Anterior cingulate cortex (tissue), 58 donors: Measurements from ENCODE around the gene DNAJB12.
"Not testable (repeated sequence)": the region's sequence is repeated elsewhere in the genome, so short reads cannot be mapped to it uniquely, and the experiment has no call there.

Source experiments
- DNase-seq, 58 donors: peaks; one replicate each; lab custom pipeline; 2025; lab: John Stamatoyannopoulos, UW

DNAJB12 gene

DNA sequence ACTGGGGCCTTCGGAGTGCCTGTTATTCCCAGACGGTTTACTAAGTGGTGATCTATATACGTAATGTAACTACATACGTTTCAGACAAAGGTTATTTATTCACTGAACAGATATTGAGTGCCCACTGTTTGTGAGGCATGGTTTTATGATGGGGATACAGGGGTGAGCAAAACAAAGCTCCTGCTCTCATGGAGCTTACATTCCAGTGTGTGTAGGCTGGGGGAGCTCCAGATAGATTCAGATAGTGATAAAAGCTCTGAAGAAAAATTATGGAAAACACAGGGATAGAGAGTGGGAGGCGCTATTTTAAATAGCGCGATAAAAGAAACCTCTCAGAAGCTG lies 466 bp upstream of the DNAJB12 start:
- no peak for DNase-seq

DNA sequence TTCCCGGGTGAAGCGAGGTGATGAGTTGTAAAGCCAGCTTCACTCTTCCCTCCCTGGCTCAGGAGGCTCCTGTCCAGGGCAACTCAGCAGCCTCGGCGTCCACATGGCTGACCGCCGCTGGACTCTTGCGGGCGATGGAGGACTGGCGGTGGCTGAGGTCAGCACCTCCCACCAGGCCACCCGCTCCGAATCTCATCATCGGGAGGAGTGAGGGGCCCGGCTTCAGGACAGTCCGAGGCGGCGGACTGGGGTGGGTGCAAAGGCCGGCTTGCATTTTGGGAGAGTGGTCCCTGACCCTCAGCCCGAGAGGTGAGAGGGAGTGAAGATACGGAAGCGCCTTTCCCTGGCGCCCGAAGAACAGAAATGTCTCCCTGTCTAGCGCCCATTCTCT lies 759 bp downstream of the DNAJB12 start:
- DNase-seq, result peak in 11 of 58 donors; percentile 38 to 75 (median 58)

DNA sequence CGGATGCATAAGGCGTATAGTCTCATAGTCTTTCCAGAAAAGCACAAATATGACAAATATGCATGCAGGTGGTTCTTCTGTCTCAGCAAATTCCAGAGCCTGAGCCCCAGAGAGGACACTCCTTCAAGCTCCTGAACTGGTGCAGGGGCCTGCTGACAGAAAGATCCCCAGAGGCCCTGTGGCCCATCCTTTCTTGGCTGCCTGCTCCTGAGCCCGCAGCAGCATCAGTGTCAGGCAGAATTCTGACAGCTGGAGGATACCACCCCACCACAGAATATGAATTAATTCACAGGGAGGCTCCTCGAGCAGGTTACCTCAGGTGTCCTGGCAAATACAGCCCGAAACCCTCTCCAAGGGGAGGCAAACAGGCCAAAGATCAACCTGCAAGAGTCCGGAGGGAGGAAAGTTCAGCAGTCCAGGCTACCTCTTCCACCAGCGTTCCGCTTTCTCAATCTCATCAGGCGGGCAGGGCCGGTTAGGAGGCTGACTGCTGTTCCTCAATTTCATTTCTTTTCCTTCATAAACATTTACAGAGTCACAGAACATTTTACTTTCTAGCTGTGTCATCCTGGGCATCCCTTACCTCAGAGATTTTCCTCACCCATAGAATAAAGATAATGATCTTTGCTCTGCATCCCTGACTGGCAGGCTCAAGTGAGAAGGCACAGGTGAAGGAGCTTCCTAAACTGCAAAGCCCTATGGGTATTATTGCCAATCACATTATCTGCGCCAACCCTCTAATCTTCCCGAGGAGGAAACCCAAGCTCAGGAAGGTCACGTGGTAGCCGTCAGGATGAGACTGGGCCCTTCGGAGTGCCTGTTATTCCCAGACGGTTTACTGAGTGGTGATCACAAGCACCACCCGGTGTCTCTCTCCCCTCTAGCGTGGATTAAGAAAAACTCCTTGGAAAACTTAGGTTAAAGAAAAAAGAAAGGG lies 1.4 kb downstream of the DNAJB12 start:
- DNase-seq, result peak in 10 of 58 donors; percentile 16 to 58 (median 38)

DNA sequence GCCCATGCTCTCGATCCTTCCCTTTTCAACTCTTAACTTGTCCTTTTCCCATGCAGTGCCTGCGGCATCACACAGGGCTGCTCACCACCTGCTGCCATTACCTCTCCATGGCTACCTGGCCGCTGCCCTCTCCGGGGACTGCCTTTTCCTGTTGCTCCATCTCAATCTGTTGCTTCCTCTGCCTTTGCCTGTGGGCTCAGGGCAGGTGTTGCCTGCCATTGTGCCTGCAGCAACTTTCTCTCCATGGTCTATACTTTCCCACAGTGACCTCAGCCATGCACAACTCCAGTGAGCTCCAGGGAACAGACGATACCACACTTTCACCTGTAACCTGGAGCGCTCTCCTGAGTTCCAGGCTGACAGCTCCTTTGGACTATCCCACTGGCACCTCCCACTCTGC lies 3.2 kb downstream of the DNAJB12 start:
- DNase-seq, result no peak

DNA sequence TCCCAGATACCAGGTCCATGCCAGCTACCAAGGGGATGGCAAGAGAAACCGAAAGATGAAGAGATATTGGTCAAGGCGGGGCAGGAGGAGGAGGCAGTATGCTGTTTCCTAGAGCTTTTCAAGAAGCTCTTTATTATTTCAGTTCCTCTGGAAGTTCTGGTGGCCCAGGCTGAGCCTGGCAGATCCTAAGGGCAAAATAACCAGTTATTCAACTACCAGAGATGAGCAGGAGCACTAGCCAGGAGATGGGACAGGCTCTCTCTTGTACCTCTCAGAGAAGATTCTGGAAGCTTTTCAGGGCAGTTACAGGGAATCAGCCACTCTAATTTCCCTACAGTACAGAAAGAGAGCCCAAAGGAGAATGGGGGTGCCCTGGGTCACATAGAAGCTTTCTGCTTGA lies 5.3 kb downstream of the DNAJB12 start:
- DNase-seq, result no peak

DNA sequence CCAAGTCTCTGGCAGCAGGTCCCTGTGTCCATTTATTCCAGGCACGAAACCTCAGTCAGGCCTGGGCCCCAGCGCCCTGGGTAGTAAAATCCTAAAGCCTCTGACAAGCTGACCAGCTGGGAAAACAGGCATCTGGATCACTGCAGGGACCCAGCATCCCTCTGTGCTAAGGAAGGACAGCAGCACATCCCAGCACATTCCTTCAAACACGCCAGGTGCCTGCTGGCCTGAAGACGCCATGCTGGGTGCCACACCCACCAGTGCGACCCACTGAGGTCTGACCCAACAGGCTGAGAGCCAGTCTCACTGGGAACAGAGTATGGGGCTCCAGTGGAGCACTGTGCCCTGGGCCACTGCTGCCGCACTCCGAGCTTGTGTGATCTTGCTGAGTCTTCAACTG lies 6.4 kb downstream of the DNAJB12 start:
- DNase-seq, result no peak

DNA sequence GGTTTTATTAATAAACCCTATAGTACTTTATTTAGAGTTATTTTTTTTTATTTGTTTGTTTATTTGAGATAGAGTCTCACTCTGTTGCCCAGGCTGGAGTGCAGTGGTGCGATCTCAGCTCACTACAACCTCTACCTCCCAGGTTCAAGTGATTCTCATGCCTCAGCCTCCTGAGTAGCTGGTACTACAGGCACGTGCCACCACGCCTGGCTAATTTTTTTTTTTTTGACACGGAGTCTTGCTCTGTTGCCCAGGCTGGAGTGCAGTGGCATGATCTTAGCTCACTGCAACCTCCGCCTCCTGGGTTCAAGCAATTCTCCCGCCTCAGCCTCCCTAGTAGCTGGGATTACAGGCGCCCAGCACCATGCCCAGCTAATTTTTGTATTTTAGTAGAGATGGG lies 8.6 kb downstream of the DNAJB12 start:
- DNase-seq, result not testable (repeated sequence)

DNA sequence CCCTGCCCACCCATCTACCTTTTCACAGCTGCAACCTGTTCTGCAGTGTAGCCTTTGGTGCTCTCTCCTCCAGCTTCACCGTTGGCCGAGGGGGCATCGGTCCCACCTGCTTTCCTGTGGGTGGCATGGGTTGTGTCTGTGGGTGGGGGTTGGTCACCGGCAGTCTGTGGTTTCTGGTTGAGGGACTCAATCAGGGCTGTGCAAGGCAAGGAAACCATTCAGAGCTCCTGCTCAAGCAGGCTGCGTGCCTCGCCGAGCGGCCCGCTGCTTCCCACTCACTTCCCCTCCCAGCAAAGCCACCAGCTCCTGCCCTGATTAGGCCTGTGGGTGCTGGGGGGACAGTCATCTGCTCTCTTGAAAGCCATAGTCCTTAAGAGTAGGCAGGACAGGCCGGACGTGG lies 9.8 kb downstream of the DNAJB12 start:
- DNase-seq, result no peak

DNA sequence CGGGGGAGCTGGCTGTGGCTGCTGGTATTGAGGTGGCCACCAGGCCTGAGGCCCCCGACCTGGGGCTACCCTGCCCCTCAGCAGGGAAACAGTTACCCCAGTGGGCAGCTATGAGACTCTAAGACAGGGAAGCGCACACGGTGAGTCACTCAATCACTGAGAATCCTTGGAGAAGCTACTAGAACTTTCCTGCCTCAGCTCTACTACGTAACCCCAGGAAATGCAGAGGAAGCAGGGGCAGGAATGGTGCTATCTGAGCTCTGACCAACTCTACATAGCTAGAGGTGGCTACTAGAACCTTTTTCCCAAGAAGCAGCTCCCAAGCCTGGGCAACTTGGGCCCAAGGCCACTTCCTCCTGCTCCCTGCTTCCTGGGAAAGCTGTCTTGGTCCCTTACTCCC lies 11.8 kb downstream of the DNAJB12 start:
- no peak for DNase-seq

DNA sequence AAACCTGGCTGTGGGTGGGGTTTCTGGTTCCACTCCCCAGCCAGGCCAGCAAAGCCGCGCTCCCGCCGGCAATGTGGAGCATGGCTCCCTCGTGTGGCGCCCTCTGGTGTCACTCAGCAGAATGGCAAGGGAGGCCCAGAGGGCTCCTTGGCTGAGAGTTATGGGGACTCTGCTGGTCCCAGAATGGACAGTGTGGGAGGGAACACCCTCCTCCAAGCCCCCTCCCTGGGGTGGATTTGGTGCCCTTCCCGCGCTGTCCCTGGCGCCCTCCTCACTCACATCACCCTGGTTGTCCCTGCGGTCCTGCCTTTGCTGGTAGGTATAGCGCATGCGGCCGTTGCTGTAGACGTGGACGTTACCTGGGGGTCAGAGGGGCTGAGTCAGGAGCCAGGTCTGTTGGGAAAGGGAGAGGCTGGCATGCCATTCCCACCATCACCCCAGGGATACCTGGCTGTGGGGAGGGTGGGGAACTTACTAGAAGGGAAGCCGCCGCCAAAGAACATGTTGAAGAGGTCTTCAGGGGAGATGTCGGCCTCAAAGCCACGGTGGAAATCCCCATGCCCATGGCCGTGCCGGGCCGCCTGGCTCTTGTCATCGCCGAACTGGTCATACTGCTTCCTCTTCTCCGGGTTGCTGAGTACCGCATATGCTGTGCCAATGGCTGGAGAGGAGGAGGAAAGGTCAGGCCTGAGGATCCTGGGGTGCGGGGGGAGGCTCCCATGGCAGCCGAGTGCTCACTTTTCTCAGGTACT lies 14.0 kb downstream of the DNAJB12 start:
- peak in 37 of 58 donors; percentile 13 to 77 (median 40) for DNase-seq

DNA sequence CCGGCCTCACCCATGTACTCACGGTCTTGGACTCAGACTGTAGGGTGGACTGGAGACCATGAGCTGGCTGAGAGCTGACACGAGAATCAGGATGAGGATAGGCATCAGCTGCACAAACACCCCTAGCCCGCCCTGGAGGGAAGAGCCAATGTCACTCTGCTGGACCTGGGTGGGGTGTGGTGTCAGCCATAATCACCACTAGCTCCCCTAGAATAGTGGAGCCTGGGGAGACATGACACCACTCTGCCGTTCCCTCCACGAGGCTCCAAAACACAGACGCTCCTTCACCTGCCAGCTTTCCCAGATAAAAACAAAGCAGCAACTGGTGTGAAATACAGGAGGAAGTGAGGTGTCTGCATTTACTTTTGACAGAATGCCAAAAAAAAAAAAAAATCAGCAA lies 16.5 kb downstream of the DNAJB12 start:
- no peak for DNase-seq

DNA sequence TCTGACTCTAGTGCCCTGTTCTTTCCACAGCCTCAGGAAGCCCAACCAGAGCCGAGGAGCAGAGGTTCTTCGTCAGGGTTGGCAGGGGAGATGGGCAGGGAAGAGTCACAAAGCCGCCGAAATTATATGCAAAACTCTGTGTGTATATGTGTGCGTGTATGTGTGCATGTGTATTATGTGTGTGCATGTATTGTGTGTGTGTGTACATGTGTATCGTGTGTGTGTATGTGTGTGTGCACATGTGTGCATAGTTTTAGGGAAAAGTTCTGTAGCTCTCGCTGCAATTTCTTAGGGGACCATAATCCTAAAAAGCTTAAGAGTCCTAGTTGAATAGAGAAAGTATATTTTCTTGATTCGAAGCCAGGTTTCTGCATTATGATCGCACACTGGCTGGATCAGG lies 17.0 kb downstream of the DNAJB12 start:
- DNase-seq, result no peak

DNA sequence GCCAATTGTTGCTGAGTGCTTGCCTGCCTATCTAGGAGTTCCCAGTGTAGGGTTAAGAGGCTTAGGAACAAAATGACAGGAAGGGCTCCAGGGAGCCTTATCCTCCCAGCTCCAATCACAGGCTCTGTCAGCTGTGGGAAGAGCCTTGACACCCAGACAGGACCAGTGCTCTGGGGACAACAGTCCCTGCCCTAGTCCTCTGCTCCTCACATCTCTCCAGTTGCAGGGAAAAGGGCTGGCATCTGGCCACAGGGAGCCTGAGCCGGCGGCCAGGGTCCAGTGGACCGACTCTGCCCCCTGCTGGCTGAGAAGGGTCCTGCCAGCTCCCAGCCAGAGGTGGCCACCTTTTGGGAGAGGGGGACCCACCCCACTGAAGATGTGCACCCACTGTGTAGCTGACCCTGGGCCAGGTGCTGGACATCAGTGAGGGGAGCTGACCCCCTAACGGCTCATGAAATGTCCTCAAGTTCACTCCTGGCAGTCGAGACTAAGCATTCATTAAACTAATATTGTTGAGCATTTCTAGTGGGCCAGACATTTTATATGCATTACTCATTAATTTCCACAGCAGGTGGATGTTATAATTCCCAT lies 17.6 kb downstream of the DNAJB12 start:
- DNase-seq, result peak in 53 of 58 donors; percentile 23 to 86 (median 64)

DNA sequence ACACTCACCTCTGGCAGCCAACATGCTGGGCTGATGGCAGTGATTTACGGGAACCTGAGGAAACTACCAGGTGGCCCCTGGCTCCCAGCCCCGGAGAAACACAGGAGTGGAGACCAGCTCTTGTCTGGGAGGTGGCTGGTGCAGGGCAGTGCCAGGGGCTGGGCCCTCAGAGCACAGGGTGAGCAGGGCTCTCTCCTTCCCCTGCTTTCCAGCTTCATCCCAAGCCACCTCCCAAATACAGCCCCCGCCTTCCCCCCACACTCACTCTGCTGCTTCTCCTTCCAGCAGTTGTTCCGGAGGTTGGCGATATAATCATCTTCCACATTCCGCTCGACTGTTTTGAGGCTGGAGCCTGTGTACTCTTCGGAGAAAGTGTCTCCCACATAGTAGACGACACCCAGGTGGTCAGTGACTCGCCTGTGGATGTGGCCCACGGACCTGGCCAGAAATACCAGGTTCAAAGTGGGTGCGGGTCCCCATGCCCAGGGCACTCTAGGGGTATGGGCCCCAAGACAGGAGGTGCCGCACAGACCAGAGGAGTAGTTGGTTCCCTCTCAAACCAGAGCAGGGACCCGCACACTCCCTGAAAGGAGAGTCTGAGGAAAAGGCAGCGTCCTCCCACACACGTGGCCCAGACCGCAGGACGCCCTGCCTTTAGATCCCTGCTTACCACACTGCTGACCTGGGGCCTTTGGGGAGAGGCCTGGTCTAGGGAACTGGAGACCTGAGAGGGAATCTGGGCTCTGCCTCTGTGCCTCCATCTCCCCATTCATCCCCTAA lies 18.3 kb downstream of the DNAJB12 start:
- DNase-seq, result peak in 4 of 58 donors; percentile 19 to 43 (median 34)

DNA sequence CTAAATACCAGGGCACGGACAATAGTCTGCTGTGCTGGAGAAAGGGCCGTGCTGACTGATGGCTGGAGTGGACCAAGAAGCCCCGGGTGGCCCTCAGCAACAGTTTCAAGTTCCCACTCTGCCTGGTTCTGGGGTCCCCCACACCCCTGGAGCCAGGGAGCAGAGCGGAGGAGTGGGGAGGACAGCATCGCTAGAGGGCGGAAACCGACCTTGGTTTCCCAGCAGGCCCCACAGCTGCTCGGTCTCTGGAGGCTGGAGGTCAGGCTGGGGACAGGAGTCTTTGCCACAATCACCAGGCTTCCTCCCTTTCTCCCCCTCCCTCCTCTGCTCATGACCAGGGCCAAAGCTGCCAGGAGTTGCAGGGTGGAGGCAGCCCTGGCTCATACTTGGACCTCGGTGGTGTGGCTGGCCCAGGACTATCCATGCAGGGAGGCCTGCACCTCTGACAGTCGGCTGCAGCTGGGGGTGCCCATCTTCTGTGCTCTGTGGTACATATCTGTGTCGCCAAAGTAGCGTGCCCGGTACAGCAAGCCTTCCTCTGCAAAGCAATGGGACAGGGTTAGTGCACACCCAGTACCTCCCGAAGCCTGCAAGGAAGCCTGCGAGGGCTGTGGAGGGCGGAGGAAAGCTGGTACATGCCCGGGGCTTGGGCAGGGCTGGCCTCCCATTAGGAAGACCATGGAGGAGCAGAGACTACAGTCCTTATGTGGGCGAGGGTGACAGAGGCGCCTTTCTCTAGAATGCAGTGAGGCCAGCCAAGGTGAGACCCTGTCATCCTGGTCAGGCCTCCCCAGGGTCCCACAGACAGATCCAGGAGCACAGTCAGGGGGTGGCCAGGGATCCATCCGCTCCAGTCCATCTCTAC lies 19.1 kb downstream of the DNAJB12 start:
- DNase-seq, result peak in 2 of 58 donors; percentile 31 to 40

DNA sequence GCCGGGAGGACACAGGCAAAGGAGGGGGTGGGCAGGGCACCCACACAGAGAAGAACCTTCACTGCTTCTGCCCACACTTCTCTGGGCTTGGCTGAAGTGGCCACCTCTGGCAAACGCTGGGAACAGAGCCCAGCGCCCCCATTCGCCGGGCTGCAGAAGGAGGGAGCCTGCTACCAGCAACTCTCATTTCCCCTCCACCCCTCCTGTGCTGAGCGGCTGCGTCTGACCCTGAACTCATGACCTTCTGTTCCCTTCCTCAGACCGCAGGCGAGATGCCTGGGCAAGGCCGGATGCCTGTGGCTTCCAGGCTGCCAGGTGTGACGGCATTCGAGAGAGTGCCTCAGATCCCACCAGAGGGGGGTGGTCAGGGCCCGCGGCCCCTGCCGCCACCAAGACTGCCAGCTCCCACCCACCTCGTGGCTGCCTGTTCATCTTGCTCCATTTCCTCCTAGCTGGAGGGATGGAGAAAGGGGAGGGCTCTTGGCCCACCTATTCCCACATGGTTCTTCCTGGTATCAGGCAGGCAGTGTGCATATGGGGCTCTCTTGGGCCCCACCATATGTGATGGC lies 19.8 kb downstream of the DNAJB12 start:
- DNase-seq, result peak in 48 of 58 donors; percentile 32 to 82 (median 67)

DNA sequence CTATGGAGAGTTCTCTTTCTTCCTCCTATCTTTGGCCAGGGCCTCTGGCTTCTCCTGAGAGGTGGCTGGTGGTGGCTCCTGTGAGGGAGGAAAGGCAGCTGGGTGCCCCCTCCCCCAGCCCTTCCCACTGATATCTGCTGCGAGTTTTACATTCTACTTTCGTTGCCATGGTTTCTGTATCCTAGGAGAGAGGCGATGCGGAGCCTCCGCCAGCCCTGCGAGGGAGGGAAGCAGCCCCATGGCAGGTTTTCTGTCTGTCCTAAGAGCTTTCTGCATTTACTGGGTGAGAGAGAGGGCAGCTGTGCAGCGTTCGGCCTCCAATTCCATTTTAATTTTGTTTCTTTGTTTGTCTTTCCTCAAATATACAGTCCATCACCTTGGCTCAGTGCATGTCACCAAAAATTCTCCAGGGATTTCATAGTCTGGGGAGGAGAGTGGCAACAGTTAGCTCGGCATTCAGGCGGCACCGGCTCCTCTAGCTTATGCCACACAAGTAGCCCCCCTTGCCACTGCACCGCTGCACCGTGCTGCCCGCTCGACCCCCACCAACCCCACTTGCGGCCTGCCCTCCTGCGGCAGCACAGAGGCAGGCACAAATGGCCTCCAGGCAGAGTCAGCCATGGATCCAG lies 20.4 kb downstream of the DNAJB12 start:
- DNase-seq, result peak in 47 of 58 donors; percentile 29 to 87 (median 66)
